Ectodermal cell (in vitro differentiated cells): ENCODE measurements around the gene GRIPAP1.
"Not testable (repeated sequence)": the region's sequence is repeated elsewhere in the genome, so short reads cannot be mapped to it uniquely, and the experiment has no call there.

ENCODE experiments used
- H3K27ac ChIP-seq: 2 replicates; pipeline ENCODE4 v1.7.0; 2013; ENCODE audit warnings: mild to moderate bottlenecking, low read depth, low read length; ENCODE audit not compliant: insufficient read depth, poor library complexity, severe bottlenecking
- H3K27me3 ChIP-seq: 2 replicates; pipeline ENCODE4 v1.7.0; 2013; ENCODE audit warnings: mild to moderate bottlenecking, low read length; ENCODE audit not compliant: insufficient read depth, control insufficient read depth, poor library complexity, severe bottlenecking
- H3K36me3 ChIP-seq: one replicate; pipeline ENCODE4 v1.7.0; 2013; ENCODE audit warnings: low read length; ENCODE audit not compliant: control insufficient read depth, insufficient read depth
- H3K4me1 ChIP-seq: one replicate; pipeline ENCODE4 v1.7.0; 2013; ENCODE audit warnings: low read length; ENCODE audit not compliant: control insufficient read depth, insufficient read depth
- H3K4me3 ChIP-seq: 2 replicates; pipeline ENCODE4 v1.7.0; 2013; ENCODE audit warnings: low read depth, low read length, control low read depth; ENCODE audit not compliant: insufficient read depth
- H3K9me3 ChIP-seq: 2 replicates; pipeline ENCODE4 v1.7.0; 2013; ENCODE audit warnings: mild to moderate bottlenecking, low read length, moderate library complexity; ENCODE audit not compliant: control insufficient read depth
- WGBS, 2 experiments: methylation state at CpG; one replicate each; pipeline ENCODE4 v1.1.7; 2013; ENCODE audit warnings: missing lambda C conversion rate in 2 of 2; 5-methylcytosine and 5-hydroxymethylcytosine counted together

Gene GRIPAP1

GRCh38 chrX:48997455-48997854 is 4.6 kb downstream of the GRIPAP1 start:
- no peaks in the 10 kb centered on the region for H3K36me3 ChIP-seq
- H3K27ac ChIP-seq, result no peak overlapping the region
- H3K4me1 ChIP-seq, result no peaks in the 10 kb centered on the region
- H3K4me3 ChIP-seq, result no peak overlapping the region
- 91 to 97% methylated on average over 3 of the region's 3 CpGs for WGBS, 2 experiments
- no peaks in the 10 kb centered on the region for H3K27me3 ChIP-seq
- no peaks in the 10 kb centered on the region for H3K9me3 ChIP-seq

- H3K27ac ChIP-seq, result no peak overlapping the region
- WGBS, 2 experiments, result 79 to 82% methylated on average over 5 to 6 of the region's 6 CpGs
Measured at GRCh38 chrX:48996969-48997368, 5.1 kb downstream of the GRIPAP1 start.

GRCh38 chrX:48992341-48992740 is 9.7 kb downstream of the GRIPAP1 start:
- no peaks in the 10 kb centered on the region for H3K36me3 ChIP-seq

More at GRCh38 chrX:48996969-48997368, 5.1 kb downstream of the GRIPAP1 start:
- no peaks in the 10 kb centered on the region for H3K36me3 ChIP-seq
- no peaks in the 10 kb centered on the region for H3K9me3 ChIP-seq
- H3K4me3 ChIP-seq, result no peak overlapping the region
- H3K4me1 ChIP-seq, result no peaks in the 10 kb centered on the region
- H3K27me3 ChIP-seq, result no peaks in the 10 kb centered on the region

GRCh38 chrX:48989483-48989882 is 12.6 kb downstream of the GRIPAP1 start:
- WGBS, 2 experiments, result 97% methylated on average over 4 of the region's 4 CpGs
- Histone ChIP-seq H3K27ac (no peak overlapping the region), H3K4me1 (no peaks in the 10 kb centered on the region), H3K9me3 (no peaks in the 10 kb centered on the region), H3K27me3 (no peaks in the 10 kb centered on the region), H3K36me3 (no peaks in the 10 kb centered on the region), H3K4me3 (no peak overlapping the region)

More at GRCh38 chrX:48992341-48992740, 9.7 kb downstream of the GRIPAP1 start:
- H3K27me3 ChIP-seq, result no peaks in the 10 kb centered on the region
- H3K27ac ChIP-seq, result no peak overlapping the region
- no peak overlapping the region for H3K4me3 ChIP-seq
- H3K9me3 ChIP-seq, result no peaks in the 10 kb centered on the region
- no peaks in the 10 kb centered on the region for H3K4me1 ChIP-seq

GRCh38 chrX:48983896-48984295 is 18.2 kb downstream of the GRIPAP1 start:
- peaks cover 16% of the 10 kb centered on the region for H3K36me3 ChIP-seq
- no peaks in the 10 kb centered on the region for H3K9me3 ChIP-seq
- H3K27ac ChIP-seq, result no peak overlapping the region
- 100% methylated on average over 2 of the region's 3 CpGs; no CpG with 5 or more reads in 1 of the 2 experiments for WGBS, 2 experiments
- no peaks in the 10 kb centered on the region for H3K4me1 ChIP-seq
- H3K4me3 ChIP-seq, result no peak overlapping the region
- no peaks in the 10 kb centered on the region for H3K27me3 ChIP-seq

- Histone ChIP-seq H3K27ac (no peak overlapping the region), H3K4me1 (no peaks in the 10 kb centered on the region), H3K27me3 (no peaks in the 10 kb centered on the region), H3K9me3 (no peaks in the 10 kb centered on the region), H3K4me3 (no peak overlapping the region), H3K36me3 (peaks cover 16% of the 10 kb centered on the region)
- WGBS, 2 experiments, result 95% methylated on average over 17 of the region's 17 CpGs
Measured at GRCh38 chrX:48983081-48983480, 19.0 kb downstream of the GRIPAP1 start.

- Histone ChIP-seq H3K36me3 (peaks cover 16% of the 10 kb centered on the region), H3K4me3 (no peak overlapping the region)
Measured at GRCh38 chrX:48981178-48981577, 20.9 kb downstream of the GRIPAP1 start.

GRCh38 chrX:48980341-48980740 is 21.7 kb downstream of the GRIPAP1 start:
- H3K4me1 ChIP-seq, H3K27ac ChIP-seq, H3K4me3 ChIP-seq, H3K9me3 ChIP-seq, H3K27me3 ChIP-seq: not testable (repeated sequence)
- 91 to 93% methylated on average over 6 of the region's 10 CpGs for WGBS, 2 experiments
- H3K36me3 ChIP-seq, result peaks cover 16% of the 10 kb centered on the region

More at GRCh38 chrX:48981178-48981577, 20.9 kb downstream of the GRIPAP1 start:
- Histone ChIP-seq H3K27me3 (no peaks in the 10 kb centered on the region), H3K4me1 (no peaks in the 10 kb centered on the region), H3K27ac (no peak overlapping the region), H3K9me3 (no peaks in the 10 kb centered on the region)
- 95 to 96% methylated on average over 10 of the region's 10 CpGs for WGBS, 2 experiments

GRCh38 chrX:48978226-48978625 is 23.8 kb downstream of the GRIPAP1 start:
- Histone ChIP-seq H3K4me3 (no peak overlapping the region), H3K36me3 (peaks cover 14% of the 10 kb centered on the region)
- WGBS, 2 experiments, result 90 to 92% methylated on average over 5 of the region's 5 CpGs

GRCh38 chrX:48976086-48976485 is 26.0 kb downstream of the GRIPAP1 start:
- H3K4me3 ChIP-seq, result no peak overlapping the region
- no peak overlapping the region for H3K27ac ChIP-seq
- H3K9me3 ChIP-seq, result no peaks in the 10 kb centered on the region
- no peaks in the 10 kb centered on the region for H3K4me1 ChIP-seq
- no peaks in the 10 kb centered on the region for H3K27me3 ChIP-seq
- H3K36me3 ChIP-seq, result peaks cover 3% of the 10 kb centered on the region
- 88% methylated on average over 6 of the region's 6 CpGs for WGBS, 2 experiments

More at GRCh38 chrX:48978226-48978625, 23.8 kb downstream of the GRIPAP1 start:
- Histone ChIP-seq H3K27me3 (no peaks in the 10 kb centered on the region), H3K9me3 (no peaks in the 10 kb centered on the region), H3K4me1 (no peaks in the 10 kb centered on the region), H3K27ac (no peak overlapping the region)

GRCh38 chrX:48975541-48975940 is 26.5 kb downstream of the GRIPAP1 start:
- Histone ChIP-seq H3K27ac (no peak overlapping the region), H3K9me3 (no peaks in the 10 kb centered on the region), H3K4me1 (no peaks in the 10 kb centered on the region), H3K27me3 (no peaks in the 10 kb centered on the region), H3K36me3 (no peaks in the 10 kb centered on the region), H3K4me3 (no peak overlapping the region)
- WGBS, 2 experiments, result 95 to 97% methylated on average over 5 of the region's 5 CpGs
